ACHN (cell line): ENCODE results near the gene GOLGA6L6.
"Not testable (repeated sequence)": the region's sequence is repeated elsewhere in the genome, so short reads cannot be mapped to it uniquely, and the experiment has no call there.

Experiments used
- DNase-seq: peaks from one replicate; pipeline ENCODE4 v3.0.0-alpha.2; 2015
- in situ Hi-C: cut with HindIII; loops from 2 replicates; pipeline ENCODE4 v1.10.0; 2017; ENCODE audit warnings: low sequenced_read_pairs, low pct_ligation_motif_present, low pct_unique_long_range_greater_than_20kb

GOLGA6L6 gene

GRCh38 chr15:20541700-20542099 is at the start of gene GOLGA6L6:
Gene GOLGA6L6 (minus strand): TSS chr15:20541800. CDS start chr15:20541709, 91 bp downstream.
- DNase-seq, in situ Hi-C loops: not testable (repeated sequence)

- in situ Hi-C loops: not testable (repeated sequence)
These were observed 48.5 kb upstream of the GOLGA6L6 start for GRCh38 chr15:20590069-20590468.

GRCh38 chr15:20586821-20587220 is 45.2 kb upstream of the GOLGA6L6 start:
- DNase-seq, in situ Hi-C loops: not testable (repeated sequence)

More at GRCh38 chr15:20590069-20590468, 48.5 kb upstream of the GOLGA6L6 start:
- DNase-seq: not testable (repeated sequence)

GRCh38 chr15:20582726-20583115 is 41.1 kb upstream of the GOLGA6L6 start:
- DNase-seq, in situ Hi-C loops: not testable (repeated sequence)

GRCh38 chr15:20582109-20582725 is 40.6 kb upstream of the GOLGA6L6 start:
- DNase-seq, in situ Hi-C loops: not testable (repeated sequence)

GRCh38 chr15:20581261-20582108 is 39.9 kb upstream of the GOLGA6L6 start:
- in situ Hi-C loops, DNase-seq: not testable (repeated sequence)

GRCh38 chr15:20579662-20580061 is 38.1 kb upstream of the GOLGA6L6 start:
- DNase-seq, in situ Hi-C loops: not testable (repeated sequence)

GRCh38 chr15:20551289-20551688 is 9.7 kb upstream of the GOLGA6L6 start:
- in situ Hi-C loops: not testable (repeated sequence)

GRCh38 chr15:20505926-20506658 is 35.5 kb downstream of the GOLGA6L6 start:
- DNase-seq, in situ Hi-C loops: not testable (repeated sequence)

More at GRCh38 chr15:20551289-20551688, 9.7 kb upstream of the GOLGA6L6 start:
- DNase-seq: not testable (repeated sequence)

- DNase-seq, in situ Hi-C loops: not testable (repeated sequence)
These were observed 38.8 kb downstream of the GOLGA6L6 start for GRCh38 chr15:20502839-20503238.

GRCh38 chr15:20501512-20502222 is 39.9 kb downstream of the GOLGA6L6 start:
- DNase-seq, in situ Hi-C loops: not testable (repeated sequence)

GRCh38 chr15:20497781-20498180 is 43.8 kb downstream of the GOLGA6L6 start:
- in situ Hi-C loops, DNase-seq: not testable (repeated sequence)

GRCh38 chr15:20493035-20493434 is 48.6 kb downstream of the GOLGA6L6 start:
- DNase-seq, in situ Hi-C loops: not testable (repeated sequence)

- DNase-seq, in situ Hi-C loops: not testable (repeated sequence)
These were observed 49.0 kb downstream of the GOLGA6L6 start for GRCh38 chr15:20492598-20492997.

- DNase-seq, in situ Hi-C loops: not testable (repeated sequence)
These were observed 52.3 kb downstream of the GOLGA6L6 start for GRCh38 chr15:20489320-20489719.
